HG03520 (cell line): ENCODE data around the gene DNAH5.
"Not testable (repeated sequence)": the region's sequence is repeated elsewhere in the genome, so short reads cannot be mapped to it uniquely, and the experiment has no call there.

Experiments
- ATAC-seq: cut with Tn5 transposase; IDR thresholded peaks from one replicate; pipeline ENCODE4 v1.9.1; 2021; ENCODE audit warnings: mild to moderate bottlenecking, moderate library complexity; ENCODE audit not compliant: unreplicated experiment

The DNAH5 gene

DNA sequence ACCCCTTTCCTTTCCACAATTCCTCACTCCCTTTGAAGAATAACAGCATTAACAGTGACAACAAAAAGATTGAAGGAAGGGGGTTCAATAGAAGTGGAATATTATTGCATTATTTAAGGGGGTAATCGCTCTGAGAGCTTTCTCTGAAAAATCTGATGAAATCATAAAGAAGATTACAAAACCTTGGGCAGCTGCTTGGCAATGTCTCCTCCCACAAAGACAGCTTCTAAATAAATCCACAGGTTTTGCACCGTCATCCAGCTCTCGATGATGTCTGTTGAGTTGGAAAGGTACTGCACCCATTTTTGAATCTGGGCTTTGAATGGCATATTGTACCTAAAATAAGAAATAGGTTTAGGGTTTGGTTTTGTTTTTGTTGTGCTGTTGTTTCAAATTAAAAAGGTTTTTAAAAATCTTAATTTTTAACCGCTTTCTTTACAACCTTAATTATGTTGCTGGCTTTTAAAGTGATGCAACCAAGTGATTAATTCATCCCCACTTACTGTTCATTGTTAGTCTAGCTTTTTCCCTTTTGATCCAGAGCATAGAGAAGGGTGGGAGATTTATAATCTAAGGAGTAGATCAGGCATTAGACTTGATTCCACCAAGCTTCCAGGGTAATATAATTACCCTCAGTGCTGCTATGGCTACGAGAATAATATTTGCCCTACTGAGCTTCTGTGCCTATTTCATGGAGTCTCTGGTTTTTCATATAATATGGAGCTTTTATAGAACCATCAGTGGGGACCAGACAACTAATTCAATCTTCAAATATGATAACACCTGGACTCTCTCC, 85.0 kb downstream of the DNAH5 start:
- ATAC-seq: no peak

- no peak for ATAC-seq
These were observed 101.2 kb downstream of the DNAH5 start for GRCh38 chr5:13843175-13843846.

GRCh38 chr5:13833440-13833839, 111.0 kb downstream of the DNAH5 start:
- ATAC-seq: no peak

DNA sequence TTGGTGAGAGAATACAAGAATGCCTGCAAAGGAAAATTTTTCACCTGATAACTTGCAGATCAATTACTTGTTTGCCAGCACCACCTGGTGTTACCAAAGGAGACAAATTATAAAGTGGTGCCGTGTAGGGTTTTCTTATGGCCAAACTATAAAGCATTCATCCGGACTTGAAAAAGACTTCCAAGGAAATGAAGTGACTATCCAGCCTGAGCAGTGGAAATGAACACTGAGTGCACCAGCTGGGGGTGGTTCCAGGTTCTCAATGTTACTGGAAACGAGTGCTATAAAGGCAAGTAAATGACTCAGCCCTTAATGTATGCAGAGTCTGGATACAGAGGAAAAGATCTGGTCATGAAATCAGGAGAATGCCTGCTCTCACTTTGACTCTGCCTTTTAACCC, 113.1 kb downstream of the DNAH5 start:
- no peak for ATAC-seq

- no peak for ATAC-seq
These were observed 114.0 kb downstream of the DNAH5 start for GRCh38 chr5:13830536-13830935.

GRCh38 chr5:13821366-13821765, 123.1 kb downstream of the DNAH5 start:
- no peak for ATAC-seq

GRCh38 chr5:13816126-13816525, 128.4 kb downstream of the DNAH5 start:
- no peak for ATAC-seq

DNA sequence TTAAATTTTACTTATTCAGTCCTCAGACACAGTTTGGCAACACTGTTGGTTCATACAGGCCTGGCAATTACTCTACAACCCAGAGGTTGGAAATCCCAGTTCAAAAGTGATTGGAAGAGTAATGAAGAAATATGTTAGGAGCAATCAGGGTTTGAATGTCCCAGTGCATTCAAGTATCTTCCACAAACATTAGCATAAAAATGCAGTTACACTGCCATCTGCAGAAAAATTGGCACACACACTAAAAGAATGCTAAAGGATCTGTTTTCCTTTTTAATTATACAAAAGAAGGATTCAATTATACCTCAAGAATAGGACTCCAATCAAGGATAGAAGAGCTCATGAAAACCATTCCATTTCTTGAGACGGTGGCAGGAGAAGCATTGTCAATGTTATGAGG, 130.2 kb downstream of the DNAH5 start:
- no peak for ATAC-seq

- no peak for ATAC-seq
These were observed 134.6 kb downstream of the DNAH5 start for GRCh38 chr5:13809921-13810320.

- ATAC-seq: no peak
These were observed 140.2 kb downstream of the DNAH5 start for GRCh38 chr5:13804336-13804735.

DNA sequence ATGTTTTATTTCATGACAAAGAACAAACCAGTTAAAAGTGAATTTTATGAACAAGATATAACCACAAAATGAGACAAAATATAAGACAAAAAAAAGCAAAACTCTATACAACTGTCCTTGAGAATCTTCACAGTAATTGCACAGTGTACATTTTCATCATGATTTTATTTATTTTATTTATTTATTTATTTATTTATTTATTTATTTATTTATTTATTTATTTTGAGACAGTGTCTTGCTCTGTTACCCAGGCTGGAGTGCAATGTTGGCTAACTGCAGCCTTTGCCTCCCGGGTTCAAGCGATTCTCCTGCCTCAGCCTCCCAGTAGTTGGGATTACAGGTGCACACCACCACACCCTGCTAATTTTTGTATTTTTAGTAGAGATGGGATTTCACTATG, 145.9 kb downstream of the DNAH5 start:
- not testable (repeated sequence) for ATAC-seq

DNA sequence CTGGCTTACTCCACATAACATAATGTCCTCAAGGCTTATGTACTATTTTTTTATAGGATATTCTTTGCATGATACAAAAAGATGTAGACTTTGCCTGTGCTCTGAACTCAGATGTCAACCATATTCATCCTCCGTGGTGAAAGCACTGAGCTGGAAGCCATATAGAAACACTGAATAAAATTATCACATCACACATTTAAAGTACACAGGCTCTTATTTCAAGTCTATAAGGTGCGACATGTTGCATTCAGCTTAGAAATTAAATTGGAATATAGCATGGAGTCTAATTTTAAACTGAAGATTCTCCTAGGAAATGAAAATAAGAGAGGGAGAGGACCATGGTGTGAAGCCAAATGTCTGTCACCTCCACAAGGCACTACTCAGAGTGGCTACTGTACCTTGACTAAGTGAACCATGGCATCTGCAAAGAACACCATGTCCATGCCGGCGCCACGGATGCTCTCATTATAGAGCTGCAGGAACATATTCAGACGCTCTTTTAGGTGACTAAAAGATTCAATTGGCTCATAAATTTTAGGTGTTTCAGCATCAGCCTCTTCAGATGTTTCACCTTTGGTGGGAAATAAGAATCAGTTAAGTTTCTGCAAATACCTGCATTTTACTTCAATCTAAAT, 158.6 kb downstream of the DNAH5 start:
- no peak for ATAC-seq

DNA sequence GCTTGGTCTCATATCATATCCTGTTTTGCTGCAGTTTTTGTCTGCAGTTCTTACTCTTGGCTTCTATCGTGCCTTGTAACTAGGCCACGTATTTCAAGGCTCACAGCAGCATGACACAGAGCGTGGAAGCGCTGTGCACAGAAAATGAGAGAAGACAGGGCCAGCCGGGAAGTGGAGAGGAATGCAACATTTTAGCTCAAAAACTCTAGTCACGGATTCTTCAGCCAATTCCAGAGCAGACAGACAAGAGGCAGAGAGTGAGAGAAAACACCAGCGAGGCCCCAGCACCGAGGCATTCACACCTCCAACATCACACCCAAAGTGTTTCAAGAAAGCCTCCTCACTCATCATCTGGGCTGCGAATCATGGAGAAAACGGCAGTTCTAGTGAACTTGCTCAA, 160.8 kb downstream of the DNAH5 start:
- ATAC-seq: no peak

GRCh38 chr5:13780081-13780480, 164.4 kb downstream of the DNAH5 start:
- ATAC-seq: no peak

- no peak for ATAC-seq
These were observed 170.8 kb downstream of the DNAH5 start for GRCh38 chr5:13773649-13774048.

DNA sequence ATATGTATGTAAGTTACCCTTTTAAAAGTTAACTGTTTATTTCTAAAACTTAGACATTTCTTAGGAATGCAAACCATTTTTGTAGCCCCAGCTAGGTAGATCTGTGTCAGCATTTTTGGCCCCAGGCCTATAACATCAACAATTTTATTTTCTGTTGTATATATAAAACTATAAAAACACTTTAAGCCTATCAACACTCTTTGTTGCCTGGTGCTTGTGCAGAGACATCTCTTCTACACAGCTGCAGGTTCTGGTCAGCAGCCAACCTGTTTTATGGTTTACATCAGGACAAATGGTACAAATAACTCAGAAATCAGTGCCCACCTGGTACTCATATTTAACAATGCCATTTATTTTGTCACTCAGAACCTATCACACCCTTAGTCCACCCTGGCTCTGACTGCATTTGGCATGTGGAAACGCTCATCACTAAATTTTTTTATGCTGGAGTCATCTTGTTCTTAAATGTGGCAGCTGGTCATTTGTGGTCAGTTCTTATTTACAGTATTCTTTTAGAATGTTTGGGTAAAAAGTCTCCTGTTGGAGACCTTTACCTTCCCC, 173.4 kb downstream of the DNAH5 start:
- ATAC-seq: no peak

- ATAC-seq: no peak
These were observed 178.3 kb downstream of the DNAH5 start for GRCh38 chr5:13766236-13766635.

- ATAC-seq: no peak
These were observed 180.8 kb downstream of the DNAH5 start for GRCh38 chr5:13763719-13764118.

DNA sequence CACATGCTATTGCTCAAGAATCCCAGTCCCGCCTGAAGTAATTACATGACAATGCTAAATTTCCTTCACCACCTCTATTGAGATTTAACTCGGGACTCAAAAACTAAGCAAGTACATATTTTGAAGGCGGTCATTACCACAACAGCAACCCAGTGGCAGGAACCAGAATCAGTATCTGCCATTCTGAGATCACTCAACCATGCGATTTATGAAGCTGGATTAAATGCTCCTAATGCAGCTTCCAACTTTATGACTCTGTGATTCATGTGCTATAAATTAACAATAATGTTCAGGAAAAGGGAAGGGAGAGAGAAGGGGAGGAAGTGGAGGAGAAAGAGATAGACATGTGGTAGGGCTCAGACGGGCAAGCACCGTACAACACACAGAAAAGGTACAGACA, 194.7 kb downstream of the DNAH5 start:
- no peak for ATAC-seq

DNA sequence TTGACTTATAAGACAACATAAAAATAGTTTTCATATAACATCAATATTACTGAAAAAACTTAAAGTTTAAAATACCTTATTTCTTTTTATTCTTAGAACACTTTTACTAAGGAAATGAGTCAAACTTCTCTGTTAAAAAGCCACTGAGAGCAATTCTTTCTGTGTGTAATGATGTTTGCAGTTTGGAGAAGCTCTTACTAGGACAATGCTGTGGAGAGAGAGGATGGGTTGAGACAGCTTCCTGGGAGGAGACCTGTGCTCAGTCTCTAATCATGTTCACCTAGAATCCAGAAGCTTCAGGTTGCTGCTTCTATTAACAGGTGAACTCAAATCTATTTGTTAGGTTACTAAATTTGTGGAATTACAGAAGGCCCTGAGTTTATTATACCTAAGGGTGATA, 198.5 kb downstream of the DNAH5 start:
- no peak for ATAC-seq

DNA sequence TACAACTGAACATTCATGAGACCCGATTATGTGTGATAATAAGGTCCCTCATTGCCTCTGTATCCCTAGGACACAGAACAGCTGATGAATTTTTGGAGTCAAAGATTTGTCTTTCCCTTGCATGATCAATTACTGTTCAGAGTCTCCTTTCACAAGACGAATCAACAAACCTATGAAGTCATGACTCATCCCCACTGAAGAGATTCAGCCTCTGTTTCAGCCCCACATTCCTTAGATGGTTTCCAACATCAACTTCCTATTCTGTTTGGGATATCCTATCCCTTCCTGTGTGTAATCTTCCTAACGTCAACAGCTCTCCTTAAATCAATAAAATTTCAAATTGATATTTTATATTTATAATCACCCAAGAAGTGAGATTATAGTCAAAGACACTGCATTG, 199.0 kb downstream of the DNAH5 start:
- no peak for ATAC-seq

DNA sequence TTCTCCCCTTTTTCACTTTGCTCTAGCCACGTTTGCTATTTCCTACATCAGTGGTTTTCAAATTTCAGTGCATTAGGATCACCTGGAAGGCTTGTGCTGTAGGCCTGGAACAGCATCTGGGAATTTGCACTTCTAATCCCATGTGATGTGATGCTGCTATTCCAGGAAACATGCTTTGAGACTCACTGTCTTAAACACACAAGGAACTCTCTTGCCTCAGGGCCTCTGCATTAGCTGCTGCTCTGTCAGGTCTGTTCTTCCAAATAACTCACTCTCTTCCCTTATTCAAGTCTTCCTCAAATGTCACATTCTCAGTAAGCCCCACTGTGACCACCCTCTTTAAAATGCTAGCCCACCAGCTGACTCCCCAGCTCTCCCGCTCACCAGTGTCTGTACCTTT, 204.0 kb downstream of the DNAH5 start:
- ATAC-seq: no peak
